Osteoblast (primary cell): ENCODE results near the gene TTLL5. TPM values are rescaled to one million over a fixed set of nuclear protein-coding genes. Genes with fewer than 3 reads are reported as not detected.

Source experiments
- DNase-seq: peaks from one replicate; pipeline ENCODE4 v3.0.0; 2011; ENCODE audit warnings: low spot score, mixed read lengths; ENCODE audit not compliant: insufficient read length; ENCODE audit errors: missing footprints
- H2AFZ ChIP-seq: 2 replicates; pipeline ENCODE4 v1.6.0; 2011; ENCODE audit warnings: mild to moderate bottlenecking, low read length
- H3K27ac ChIP-seq: 2 replicates; pipeline ENCODE4 v1.5.1; 2011; ENCODE audit warnings: mild to moderate bottlenecking, low read depth, low read length, moderate library complexity
- H3K27me3 ChIP-seq: 2 replicates; pipeline ENCODE4 v1.6.0; 2012; ENCODE audit warnings: mild to moderate bottlenecking, control low read depth, inconsistent platforms, low read length, moderate library complexity; ENCODE audit not compliant: insufficient read depth
- H3K36me3 ChIP-seq: 2 replicates; pipeline ENCODE4 v1.5.1; 2011; ENCODE audit warnings: mild to moderate bottlenecking, low read length, control low read depth, moderate library complexity; ENCODE audit not compliant: insufficient read depth
- H3K4me1 ChIP-seq: 2 replicates; pipeline ENCODE4 v1.5.1; 2011; ENCODE audit warnings: mild to moderate bottlenecking, low read length, control low read depth, moderate library complexity; ENCODE audit not compliant: insufficient read depth
- H3K4me2 ChIP-seq: 2 replicates; pipeline ENCODE4 v1.6.0; 2011; ENCODE audit warnings: mild to moderate bottlenecking, low read length; ENCODE audit not compliant: insufficient read depth
- H3K4me3 ChIP-seq: fragments of 200-600 bp; sonication (generic); 3 replicates; pipeline ENCODE4 v1.5.1; 2012; ENCODE audit warnings: mild to moderate bottlenecking, low read length, inconsistent platforms; ENCODE audit not compliant: insufficient read depth
- H3K79me2 ChIP-seq: 2 replicates; pipeline ENCODE4 v1.6.0; 2012; ENCODE audit warnings: mild to moderate bottlenecking, low read length, control low read depth, inconsistent platforms; ENCODE audit not compliant: insufficient read depth
- H3K9me3 ChIP-seq: 2 replicates; pipeline ENCODE4 v1.5.1; 2011; ENCODE audit warnings: low read depth, low read length, control low read depth
- H4K20me1 ChIP-seq: 2 replicates; pipeline ENCODE4 v1.6.0; 2012; ENCODE audit warnings: mild to moderate bottlenecking, low read length, control low read depth; ENCODE audit not compliant: insufficient read depth
- total RNA-seq: library from RNA; depleted of rRNA; stranded (reverse); fragments of >200 nt; gene quantifications from 2 replicates; pipeline ENCODE4 v1.2.3, GENCODE V29; 2012
- TF ChIP-seq, protein P1 (sequence below): IDR thresholded peaks from 2 replicates; pipeline ENCODE4 v1.5.1; 2011; ENCODE audit warnings: mild to moderate bottlenecking, low read depth, low read length, moderate library complexity; ENCODE audit errors: extremely low read depth

Gene TTLL5
- total RNA-seq, 1 donor: 30.4 TPM

DNA sequence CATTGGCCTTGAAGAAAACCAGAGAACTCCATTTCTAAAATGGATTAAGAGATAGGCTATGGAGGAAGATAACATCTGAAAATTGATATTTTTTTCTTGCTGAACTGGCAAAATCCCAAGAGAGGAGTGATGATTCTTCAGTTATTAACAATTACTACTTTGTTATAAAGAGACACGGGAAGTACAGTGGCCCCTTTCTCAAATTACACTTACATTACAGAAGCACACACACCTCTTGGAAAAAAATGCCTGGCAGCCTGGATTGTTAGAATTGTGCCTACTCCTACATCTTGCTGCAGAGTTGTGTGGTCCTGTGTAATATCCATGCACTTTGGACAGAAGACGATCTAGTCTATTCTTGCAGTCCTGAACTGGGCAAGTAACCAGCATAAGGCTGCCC lies 249.0 kb downstream of the TTLL5 start:
- Histone ChIP-seq H3K27me3 (no peaks in the 10 kb centered on the region), H3K27ac (no peak overlapping the region), H3K79me2 (no peaks in the 10 kb centered on the region), H3K4me1 (peaks cover 8% of the 10 kb centered on the region), H3K9me3 (no peaks in the 10 kb centered on the region), H3K4me2 (no peak overlapping the region), H3K4me3 (no peak overlapping the region), H3K36me3 (no peaks in the 10 kb centered on the region), H4K20me1 (no peaks in the 10 kb centered on the region), H2AFZ (no peak overlapping the region)
- DNase-seq: no peak
- TF ChIP-seq, protein P1, sequence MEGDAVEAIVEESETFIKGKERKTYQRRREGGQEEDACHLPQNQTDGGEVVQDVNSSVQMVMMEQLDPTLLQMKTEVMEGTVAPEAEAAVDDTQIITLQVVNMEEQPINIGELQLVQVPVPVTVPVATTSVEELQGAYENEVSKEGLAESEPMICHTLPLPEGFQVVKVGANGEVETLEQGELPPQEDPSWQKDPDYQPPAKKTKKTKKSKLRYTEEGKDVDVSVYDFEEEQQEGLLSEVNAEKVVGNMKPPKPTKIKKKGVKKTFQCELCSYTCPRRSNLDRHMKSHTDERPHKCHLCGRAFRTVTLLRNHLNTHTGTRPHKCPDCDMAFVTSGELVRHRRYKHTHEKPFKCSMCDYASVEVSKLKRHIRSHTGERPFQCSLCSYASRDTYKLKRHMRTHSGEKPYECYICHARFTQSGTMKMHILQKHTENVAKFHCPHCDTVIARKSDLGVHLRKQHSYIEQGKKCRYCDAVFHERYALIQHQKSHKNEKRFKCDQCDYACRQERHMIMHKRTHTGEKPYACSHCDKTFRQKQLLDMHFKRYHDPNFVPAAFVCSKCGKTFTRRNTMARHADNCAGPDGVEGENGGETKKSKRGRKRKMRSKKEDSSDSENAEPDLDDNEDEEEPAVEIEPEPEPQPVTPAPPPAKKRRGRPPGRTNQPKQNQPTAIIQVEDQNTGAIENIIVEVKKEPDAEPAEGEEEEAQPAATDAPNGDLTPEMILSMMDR: no peak

DNA sequence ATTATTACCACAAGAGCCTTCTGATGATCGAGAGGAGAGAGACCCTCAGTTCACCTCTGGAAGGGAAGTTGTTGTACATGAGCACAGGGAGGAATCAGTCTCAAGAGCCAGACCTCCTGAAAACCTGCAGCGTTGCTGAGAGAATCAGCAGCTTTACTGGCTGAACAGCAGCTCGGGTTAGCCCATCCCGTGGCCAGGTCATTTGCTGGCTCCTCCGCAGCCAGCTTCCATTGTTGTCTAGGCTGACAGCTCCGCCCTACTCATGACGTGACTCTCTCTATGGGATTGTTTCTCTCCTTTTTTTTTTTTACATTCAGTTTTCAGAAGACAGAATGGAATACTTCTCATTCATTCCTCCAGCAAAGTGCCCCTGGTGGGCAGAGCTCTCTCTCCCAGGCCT lies 250.8 kb downstream of the TTLL5 start:
- Histone ChIP-seq H3K36me3 (no peaks in the 10 kb centered on the region), H2AFZ (no peak overlapping the region), H3K4me2 (no peak overlapping the region), H3K9me3 (no peaks in the 10 kb centered on the region), H3K79me2 (no peaks in the 10 kb centered on the region), H3K4me3 (no peak overlapping the region), H4K20me1 (no peaks in the 10 kb centered on the region), H3K27me3 (no peaks in the 10 kb centered on the region), H3K4me1 (no peaks in the 10 kb centered on the region), H3K27ac (no peak overlapping the region)
- TF ChIP-seq, protein P1: no peak
- DNase-seq: no peak

- Histone ChIP-seq H3K4me2 (no peak overlapping the region), H4K20me1 (no peaks in the 10 kb centered on the region), H2AFZ (no peak overlapping the region), H3K79me2 (no peaks in the 10 kb centered on the region), H3K4me3 (no peak overlapping the region), H3K27me3 (no peaks in the 10 kb centered on the region), H3K27ac (no peak overlapping the region), H3K36me3 (no peaks in the 10 kb centered on the region), H3K9me3 (no peaks in the 10 kb centered on the region), H3K4me1 (no peaks in the 10 kb centered on the region)
- no peak for DNase-seq
- TF ChIP-seq, protein P1: no peak
Observed at GRCh38 chr14:75913183-75913582, 252.1 kb downstream of the TTLL5 start.

GRCh38 chr14:75915045-75915444 lies 254.0 kb downstream of the TTLL5 start:
- no peaks in the 10 kb centered on the region for H3K9me3 ChIP-seq
- DNase-seq: no peak
- H2AFZ ChIP-seq: no peak overlapping the region
- H3K4me1 ChIP-seq: no peaks in the 10 kb centered on the region
- no peaks in the 10 kb centered on the region for H3K79me2 ChIP-seq
- H3K27ac ChIP-seq: no peak overlapping the region
- H4K20me1 ChIP-seq: no peaks in the 10 kb centered on the region
- TF ChIP-seq, protein P1: no peak
- H3K27me3 ChIP-seq: no peaks in the 10 kb centered on the region
- H3K4me3 ChIP-seq: no peak overlapping the region
- no peak overlapping the region for H3K4me2 ChIP-seq
- no peaks in the 10 kb centered on the region for H3K36me3 ChIP-seq
